Spleen (tissue), 7 donors: ENCODE measurements around the gene TRIOBP.

ENCODE experiments used
- POLR2A ChIP-seq, 3 donors: fragments of 450-650 bp; IDR thresholded peaks; one replicate each; pipeline ENCODE4 v1.5.1; 2017; ENCODE audit warnings: antibody characterized with exemption in 3 of 3, mild to moderate bottlenecking in 1 of 3
- POLR2AphosphoS5 ChIP-seq, 3 donors: sonication (generic); formaldehyde crosslinking; IDR thresholded peaks; one replicate each; pipeline ENCODE4 v1.5.1; 2017; ENCODE audit warnings: antibody characterized with exemption in 3 of 3
- TF ChIP-seq, protein P1 (sequence below), 11 experiments: fragments of 200-600 bp in 7 of 11; fragments of 450-650 bp in 4 of 11; sonication (generic) in 4 of 11; IDR thresholded peaks in 8 of 11; conservative IDR thresholded peaks in 3 of 11; 1 replicate in 7 of 11; 2 replicates in 4 of 11; pipeline versions ENCODE4 v1.4.0 to v1.8.0; 2016 to 2021; ENCODE audit warnings: antibody characterized with exemption in 11 of 11, inconsistent platforms in 4 of 11, mild to moderate bottlenecking in 1 of 11
- donor health status: DM: no; HTN: no; CAD: no; lungs with moderate emphysema.
- donor health status: DM: no; HTN: no; CAD: no.
- donor health status: DM: no; HTN: no; CAD: no.

GRCh38 chr22:37726241-37726887, 29.5 kb downstream of the TRIOBP start:
- TF ChIP-seq, protein P1, sequence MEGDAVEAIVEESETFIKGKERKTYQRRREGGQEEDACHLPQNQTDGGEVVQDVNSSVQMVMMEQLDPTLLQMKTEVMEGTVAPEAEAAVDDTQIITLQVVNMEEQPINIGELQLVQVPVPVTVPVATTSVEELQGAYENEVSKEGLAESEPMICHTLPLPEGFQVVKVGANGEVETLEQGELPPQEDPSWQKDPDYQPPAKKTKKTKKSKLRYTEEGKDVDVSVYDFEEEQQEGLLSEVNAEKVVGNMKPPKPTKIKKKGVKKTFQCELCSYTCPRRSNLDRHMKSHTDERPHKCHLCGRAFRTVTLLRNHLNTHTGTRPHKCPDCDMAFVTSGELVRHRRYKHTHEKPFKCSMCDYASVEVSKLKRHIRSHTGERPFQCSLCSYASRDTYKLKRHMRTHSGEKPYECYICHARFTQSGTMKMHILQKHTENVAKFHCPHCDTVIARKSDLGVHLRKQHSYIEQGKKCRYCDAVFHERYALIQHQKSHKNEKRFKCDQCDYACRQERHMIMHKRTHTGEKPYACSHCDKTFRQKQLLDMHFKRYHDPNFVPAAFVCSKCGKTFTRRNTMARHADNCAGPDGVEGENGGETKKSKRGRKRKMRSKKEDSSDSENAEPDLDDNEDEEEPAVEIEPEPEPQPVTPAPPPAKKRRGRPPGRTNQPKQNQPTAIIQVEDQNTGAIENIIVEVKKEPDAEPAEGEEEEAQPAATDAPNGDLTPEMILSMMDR (IDR thresholded peaks at IDR 0.05 in 8 of 11, conservative IDR thresholded peaks at IDR 0.05 in 3 of 11) = no peak
- no peak for TF ChIP-seq POLR2A (IDR thresholded peaks at IDR 0.05)
- TF ChIP-seq POLR2AphosphoS5 (IDR thresholded peaks at IDR 0.05) = no peak
